ENCODE measurements around the gene YPEL5.

The YPEL5 gene

DNA sequence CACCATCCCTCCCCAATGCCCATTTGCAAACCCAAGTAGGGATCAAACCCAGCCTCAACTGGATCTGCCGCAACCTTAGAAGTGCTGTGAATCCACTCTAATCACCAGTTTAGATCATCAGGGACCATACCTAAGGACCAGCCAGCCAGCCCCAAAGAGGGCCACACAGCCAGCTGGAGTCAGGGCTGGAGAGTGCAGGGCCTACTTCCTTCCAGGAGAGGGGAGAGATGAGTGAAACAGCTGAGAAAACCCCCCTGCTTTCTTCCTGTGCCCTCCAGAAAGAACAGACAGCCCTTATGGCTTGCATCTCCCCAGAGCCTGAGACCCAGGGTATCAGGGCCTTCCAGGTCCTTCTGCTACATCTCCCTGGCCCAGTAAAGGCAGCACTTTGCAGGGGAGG is 25.8 kb downstream of the YPEL5 start:
- DNase-seq = no peak

DNA sequence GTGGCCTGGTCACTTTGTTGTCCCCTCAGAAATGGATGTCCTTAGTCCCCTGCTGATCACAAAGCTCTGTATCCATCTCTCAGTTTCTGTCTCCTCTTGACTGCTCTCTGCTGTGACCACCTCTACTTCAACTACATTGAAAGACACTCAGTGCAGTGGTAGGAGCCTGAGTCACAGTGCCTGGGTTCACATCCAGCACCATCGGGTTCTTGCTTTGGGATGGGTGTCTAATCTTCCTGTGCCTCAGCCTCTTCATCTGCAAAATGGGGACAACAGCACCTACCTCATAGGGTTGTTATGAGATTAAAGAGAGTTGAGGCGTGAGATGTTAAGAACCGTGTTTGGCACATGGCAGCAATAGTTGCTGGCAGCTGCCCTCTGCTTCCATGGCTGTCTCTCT is 30.6 kb downstream of the YPEL5 start:
- no peak for DNase-seq

DNA sequence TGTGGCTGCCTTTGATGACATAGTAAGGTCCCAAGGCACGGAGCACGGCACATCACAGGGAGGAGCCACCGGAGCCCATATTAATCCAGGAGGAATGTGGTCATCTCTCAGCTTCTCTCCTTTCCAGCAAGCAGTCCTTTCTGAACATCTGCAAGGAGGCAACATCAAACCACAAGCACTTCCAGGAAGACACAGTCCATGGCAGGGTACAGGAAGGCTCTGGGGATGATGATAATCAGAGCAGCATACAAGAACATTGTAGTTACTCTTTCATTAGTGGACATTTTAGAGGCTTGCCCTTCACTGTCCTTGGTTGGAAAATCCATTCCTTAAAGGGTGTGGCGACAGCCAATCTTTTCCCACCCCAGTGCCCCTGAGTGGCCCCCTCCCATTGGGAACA is 31.1 kb downstream of the YPEL5 start:
- DNase-seq = no peak

GRCh38 chr2:30178618-30179434 is 32.0 kb downstream of the YPEL5 start:
- DNase-seq = no peak

GRCh38 chr2:30179536-30179935 is 32.7 kb downstream of the YPEL5 start:
- no peak for DNase-seq

DNA sequence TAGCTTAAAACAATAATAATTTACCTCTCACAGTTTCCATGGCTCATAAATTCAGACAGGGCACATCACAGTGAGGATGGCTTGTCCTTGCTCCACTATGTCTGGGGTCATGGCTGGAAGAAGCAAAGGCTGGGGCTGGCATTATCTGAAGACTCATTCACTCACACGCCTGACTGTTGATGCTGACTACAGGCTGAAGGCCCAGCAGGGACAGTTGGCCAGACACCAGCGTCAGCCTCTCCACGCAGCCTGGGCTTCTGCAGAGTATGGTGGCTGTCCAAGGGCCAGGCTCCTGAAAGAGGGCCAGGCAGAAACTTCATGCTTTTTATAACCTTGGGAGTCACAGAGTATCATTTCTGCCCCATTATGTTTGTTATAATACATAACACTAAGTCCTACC is 33.4 kb downstream of the YPEL5 start:
- no peak for DNase-seq

GRCh38 chr2:30181176-30181575 is 34.4 kb downstream of the YPEL5 start:
- no peak for DNase-seq

- DNase-seq = no peak
Observed at GRCh38 chr2:30184035-30184434, 37.2 kb downstream of the YPEL5 start.

DNA sequence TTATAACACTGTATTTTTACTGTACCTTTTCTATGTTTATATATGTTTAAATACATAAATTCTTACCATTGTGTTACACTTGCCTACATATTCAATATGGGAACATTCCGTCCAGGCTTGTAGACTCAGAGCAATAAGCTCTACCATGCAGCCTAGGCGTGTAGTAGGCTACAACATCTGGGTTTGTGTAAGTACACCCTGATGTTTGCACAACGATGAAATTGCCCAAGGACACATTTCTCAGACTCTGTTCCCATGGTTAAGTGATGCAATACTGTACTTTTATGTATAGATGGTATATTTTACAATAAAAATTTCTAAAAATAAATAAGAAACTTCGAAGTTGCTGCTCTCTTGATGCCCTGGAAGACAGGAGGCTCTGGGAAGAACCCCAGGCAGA is 38.4 kb downstream of the YPEL5 start:
- DNase-seq = no peak

- no peak for DNase-seq
Observed at GRCh38 chr2:30188292-30188691, 41.5 kb downstream of the YPEL5 start.

DNA sequence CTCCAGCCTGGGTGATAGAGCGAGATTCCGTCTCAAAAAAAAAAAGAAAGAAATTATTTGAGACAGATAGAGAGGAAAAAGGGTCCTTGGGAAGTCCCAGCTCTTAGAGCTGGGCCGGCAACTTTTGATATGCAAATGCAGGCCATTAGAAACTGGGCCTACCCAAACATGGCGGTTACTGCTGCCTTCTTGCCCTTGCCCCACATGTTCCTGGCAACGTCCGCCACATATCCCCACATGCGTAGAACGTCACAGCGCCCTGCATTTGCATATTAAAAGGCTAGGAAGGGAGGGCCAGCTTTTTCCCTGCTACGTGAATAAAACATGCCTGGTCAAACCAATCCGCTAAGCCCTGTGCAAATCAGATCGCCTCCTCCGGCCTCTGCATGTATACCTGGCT is 43.8 kb downstream of the YPEL5 start:
- no peak for DNase-seq

GRCh38 chr2:30191107-30191506 is 44.3 kb downstream of the YPEL5 start:
- DNase-seq = no peak

GRCh38 chr2:30191819-30192271 is 45.0 kb downstream of the YPEL5 start:
- DNase-seq = no peak

GRCh38 chr2:30192314-30192713 is 45.5 kb downstream of the YPEL5 start:
- DNase-seq = no peak

GRCh38 chr2:30193104-30193681 is 46.4 kb downstream of the YPEL5 start:
- DNase-seq = no peak

GRCh38 chr2:30194421-30194820 is 47.6 kb downstream of the YPEL5 start:
- no peak for DNase-seq

- no peak for DNase-seq
Observed at GRCh38 chr2:30195016-30195415, 48.2 kb downstream of the YPEL5 start.

GRCh38 chr2:30197570-30198192 is 50.9 kb downstream of the YPEL5 start:
- DNase-seq = no peak

DNA sequence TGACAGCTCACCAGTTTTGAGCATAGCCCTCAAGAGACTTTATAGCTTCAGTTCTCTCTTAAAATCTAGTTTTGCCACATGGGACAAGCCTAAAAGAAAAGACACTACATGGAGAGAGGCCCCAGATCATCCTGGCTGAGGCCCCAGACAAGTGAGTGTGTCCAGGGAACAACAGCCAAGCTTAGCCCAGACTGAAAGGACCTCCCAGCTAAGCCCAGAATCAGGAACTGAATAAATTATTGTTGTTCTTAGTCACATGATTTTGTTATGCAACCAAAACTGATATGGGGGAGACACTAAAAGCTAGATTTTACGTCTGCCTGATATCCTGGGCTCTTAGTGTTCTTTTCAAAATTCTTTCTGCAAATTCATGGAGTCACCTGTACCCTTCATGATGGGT is 55.2 kb downstream of the YPEL5 start:
- DNase-seq = no peak

GRCh38 chr2:30203156-30203555 is 56.3 kb downstream of the YPEL5 start:
- no peak for DNase-seq

DNA sequence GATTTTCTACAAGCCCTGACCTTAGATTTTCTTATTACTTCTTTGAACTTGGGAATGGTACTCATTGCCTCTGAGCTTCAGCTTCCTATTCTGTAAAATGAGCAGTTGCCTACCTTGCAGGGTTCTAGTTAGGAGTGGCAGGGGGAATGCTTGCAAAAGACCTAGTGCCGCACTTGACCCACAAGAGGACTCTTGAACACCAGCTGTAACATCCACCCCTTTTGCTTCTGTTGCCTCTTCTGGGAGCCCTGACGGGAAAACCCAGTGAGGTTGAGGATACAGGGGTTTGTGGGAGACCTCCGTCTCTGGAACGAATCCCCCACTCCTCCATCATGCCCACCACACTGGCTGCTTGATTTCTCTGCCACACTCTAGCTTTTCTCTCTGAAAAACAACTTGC is 57.5 kb downstream of the YPEL5 start:
- DNase-seq = no peak

DNA sequence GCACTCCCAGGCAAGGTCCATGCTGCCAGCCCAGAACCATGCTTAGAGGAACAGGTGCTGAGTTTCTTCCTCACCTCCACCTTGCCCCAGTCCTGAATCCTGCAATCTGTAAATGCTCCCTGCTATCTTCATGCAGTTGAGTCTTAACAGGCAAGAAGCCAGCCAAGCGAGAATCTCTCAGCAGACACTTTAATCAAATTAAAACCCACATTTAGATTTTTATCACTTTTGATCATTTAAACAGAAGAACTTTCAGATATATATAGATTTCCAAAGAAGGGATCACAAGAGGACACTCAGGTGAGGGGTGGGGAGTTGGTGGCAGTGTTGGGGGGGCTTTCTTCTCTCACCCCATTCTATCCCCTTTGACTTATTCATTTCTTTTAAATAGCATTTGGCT is 58.6 kb downstream of the YPEL5 start:
- DNase-seq = no peak

DNA sequence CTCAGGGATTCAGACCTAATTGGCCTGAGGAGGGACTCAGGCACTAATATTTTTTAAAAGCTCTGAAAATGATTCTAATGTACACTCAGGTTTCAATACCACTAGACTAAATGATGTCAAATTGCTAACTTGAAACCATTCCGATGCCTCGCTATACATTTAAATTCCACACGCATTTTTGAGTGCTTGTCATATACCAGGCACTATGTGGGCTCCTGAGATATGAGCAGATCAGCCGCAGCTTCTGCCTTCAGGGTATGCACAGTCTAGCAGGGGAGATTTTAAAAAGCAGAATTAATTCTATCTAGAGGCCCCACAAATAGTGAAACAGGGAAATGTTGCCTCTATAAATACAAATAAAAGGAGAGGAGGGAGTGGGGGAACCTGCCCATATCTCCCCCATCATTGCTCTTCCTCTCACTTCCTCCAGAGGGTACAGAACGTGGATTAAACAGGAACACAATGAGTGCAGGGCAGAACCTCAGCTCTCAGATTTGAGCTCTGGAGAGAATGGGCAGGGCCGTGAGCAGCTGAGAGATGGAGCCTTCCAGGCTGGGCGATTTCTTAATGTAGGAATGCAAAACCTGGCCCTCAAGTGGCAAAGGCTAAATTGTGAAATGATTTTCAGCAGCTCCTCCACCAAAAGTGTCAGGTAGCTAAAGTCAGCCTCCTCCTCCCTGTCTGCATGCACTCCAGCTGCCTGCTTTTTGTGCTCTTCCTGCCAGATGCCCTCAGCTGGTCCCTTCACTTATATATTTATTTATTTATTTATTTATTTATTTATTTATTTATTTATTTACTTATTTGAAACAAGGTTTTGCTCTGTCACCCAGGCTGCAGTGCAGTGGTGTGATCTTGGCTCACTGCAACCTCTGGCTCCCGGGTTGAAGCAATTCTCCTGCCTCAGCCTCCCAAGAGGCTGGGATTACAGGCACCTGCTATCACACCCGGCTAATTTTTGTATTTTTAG is 59.9 kb downstream of the YPEL5 start:
- DNase-seq = no peak

All from NCI-H1092 (cell line).